Activated naive CD4-positive, alpha-beta T cell treated with anti-CD3 and anti-CD28 coated beads, Interleukin-2, amount 10 ng/mL, durations not matched to agents 5 hours and 36 hours (primary cell): ENCODE results near the gene HTR6. TPM values are rescaled to one million over a fixed set of nuclear protein-coding genes. Genes with fewer than 3 reads are reported as not detected.

ENCODE experiments used
- total RNA-seq, 2 experiments: library from RNA; stranded (reverse); gene quantifications; one replicate each; pipeline ENCODE4 v1.2.3, GENCODE V29; 2021

Gene HTR6
- total RNA-seq: not detected

GRCh38 chr1:19664453-19665185 lies at the start of gene HTR6:
Gene HTR6 (plus strand): TSS chr1:19664875. CDS start chr1:19665754, 879 bp downstream.

DNA sequence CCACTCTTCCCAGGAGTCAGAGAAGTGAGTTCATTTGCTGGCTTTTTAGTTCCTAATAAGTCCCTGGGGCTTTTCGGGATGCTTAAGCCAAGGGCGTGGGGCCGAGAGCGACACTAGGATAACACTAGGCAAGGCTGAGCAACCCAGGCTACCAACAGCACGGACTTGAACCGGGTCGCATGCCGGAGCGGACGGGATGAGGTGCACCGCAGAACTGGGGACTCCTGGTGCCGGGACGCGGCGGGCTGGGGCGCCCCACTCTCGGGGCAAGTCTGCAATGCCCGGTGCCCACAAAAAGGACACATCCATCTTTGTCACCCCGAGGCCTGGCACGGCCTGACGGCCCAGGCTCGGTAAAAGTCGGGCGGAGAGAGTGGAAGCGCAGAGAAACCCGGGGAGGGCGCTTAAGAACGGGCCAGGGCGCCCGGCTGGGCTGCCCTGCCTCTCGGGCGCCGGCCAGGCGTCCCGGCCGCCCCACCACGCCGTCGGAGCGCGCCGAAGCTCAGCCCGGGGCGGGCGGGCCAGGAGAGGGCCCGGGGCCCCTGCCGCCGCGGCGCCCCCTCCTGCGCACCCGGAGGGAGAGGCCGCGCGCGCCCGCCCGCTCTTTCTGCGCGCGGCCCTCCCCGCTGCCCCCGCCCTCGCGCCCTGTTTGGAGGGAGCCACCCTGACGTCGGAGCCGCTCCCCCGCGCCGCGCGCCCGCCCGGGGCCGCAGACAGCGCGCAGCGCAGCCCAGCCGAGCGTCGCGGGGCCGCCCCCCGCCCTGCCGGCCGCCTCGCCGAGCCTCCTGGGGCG lies 20.9 kb upstream of the HTR6 start, which contains the start of gene NBL1:
NBL1 (plus strand) TSS at position 710 of the 793 bp plus-strand sequence. CDS start 10,720 bp downstream, outside the sequence.

Other genes with a start within 250 kb of the HTR6 start
- 100 to 1,000 TPM; 547 to 553 TPM for gene CAPZB, start 179.3 kb upstream of the HTR6 start, total RNA-seq
- gene NBL1, start 20.6 kb upstream of the HTR6 start, total RNA-seq: 10 to 100 TPM; 29.1 to 31.2 TPM
- gene TMCO4, start 135.0 kb downstream of the HTR6 start, total RNA-seq: 10 to 100 TPM; 16.8 to 18.9 TPM
- gene RNF186, start 150.4 kb downstream of the HTR6 start, total RNA-seq: not detected
- 1 to 10 TPM; 8.3 to 9.4 TPM for gene OTUD3, start 217.5 kb downstream of the HTR6 start, total RNA-seq